OCI-LY1 (cell line): ENCODE data around the gene PMCH.

ENCODE experiments used
- CTCF ChIP-seq: fragments of 200-600 bp; sonication (generic), shearing (Covaris generic); IDR thresholded peaks from 2 replicates; pipeline ENCODE4 v1.5.1; 2017; ENCODE audit warnings: mild to moderate bottlenecking, antibody characterized with exemption, low read length, moderate library complexity, mixed read lengths
- EZH2 ChIP-seq: fragments of 200-600 bp; sonication (generic), shearing (Covaris generic); IDR thresholded peaks from 2 replicates; pipeline ENCODE4 v1.8.0; 2017; ENCODE audit warnings: borderline replicate concordance, mixed run types, mild to moderate bottlenecking, antibody characterized with exemption, low read length, moderate library complexity, mixed read lengths

DNA sequence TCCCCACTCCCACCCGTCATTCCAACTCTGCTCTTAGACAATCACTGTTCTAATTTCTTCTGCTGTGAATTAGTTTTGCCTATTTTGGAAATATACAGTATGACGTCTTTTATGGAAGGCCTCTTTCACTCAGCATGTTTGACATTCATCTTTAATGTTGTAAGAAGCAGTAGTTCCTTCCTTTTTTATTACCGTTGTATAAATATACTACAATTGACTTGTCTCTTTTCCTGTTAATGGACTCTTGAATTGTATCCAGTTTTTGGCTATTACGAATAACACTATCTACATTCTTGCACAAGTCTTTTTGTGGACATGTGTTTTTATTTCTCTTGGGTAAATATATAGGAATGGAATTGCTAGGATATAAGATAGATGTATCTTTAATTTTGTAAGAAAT is 4.9 kb upstream of the PMCH start:
- TF ChIP-seq CTCF (no peak), EZH2 (no peak)
